ENCODE data around the gene KCNQ1OT1.

The KCNQ1OT1 gene

DNA sequence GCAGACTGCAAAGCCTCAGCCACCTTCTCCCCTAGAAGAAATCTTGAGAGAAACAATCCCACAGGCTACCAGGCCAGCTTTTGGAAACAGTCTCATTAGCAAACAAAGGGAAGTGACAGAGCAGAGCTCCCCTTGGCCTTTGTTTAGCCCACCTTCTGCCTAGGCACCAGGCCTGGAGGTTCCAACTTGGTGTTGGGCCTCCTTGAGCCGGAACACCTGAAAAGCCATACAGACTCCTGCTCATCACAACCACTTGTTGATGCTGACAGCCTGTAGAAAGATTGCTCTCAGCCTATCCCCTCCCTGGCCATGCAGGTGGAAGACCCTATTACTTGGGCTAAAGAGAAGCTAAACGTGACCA lies 26.6 kb downstream of the KCNQ1OT1 start:
- H3K4me3 ChIP-seq (ENCODE audit: low read depth in 1 of 2, low read length in 1 of 2), result no peak overlapping the region
- no peaks in the 10 kb centered on the region for H3K9me3 ChIP-seq
- TF ChIP-seq, protein P1, sequence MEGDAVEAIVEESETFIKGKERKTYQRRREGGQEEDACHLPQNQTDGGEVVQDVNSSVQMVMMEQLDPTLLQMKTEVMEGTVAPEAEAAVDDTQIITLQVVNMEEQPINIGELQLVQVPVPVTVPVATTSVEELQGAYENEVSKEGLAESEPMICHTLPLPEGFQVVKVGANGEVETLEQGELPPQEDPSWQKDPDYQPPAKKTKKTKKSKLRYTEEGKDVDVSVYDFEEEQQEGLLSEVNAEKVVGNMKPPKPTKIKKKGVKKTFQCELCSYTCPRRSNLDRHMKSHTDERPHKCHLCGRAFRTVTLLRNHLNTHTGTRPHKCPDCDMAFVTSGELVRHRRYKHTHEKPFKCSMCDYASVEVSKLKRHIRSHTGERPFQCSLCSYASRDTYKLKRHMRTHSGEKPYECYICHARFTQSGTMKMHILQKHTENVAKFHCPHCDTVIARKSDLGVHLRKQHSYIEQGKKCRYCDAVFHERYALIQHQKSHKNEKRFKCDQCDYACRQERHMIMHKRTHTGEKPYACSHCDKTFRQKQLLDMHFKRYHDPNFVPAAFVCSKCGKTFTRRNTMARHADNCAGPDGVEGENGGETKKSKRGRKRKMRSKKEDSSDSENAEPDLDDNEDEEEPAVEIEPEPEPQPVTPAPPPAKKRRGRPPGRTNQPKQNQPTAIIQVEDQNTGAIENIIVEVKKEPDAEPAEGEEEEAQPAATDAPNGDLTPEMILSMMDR (IDR thresholded peaks at IDR 0.05), result no peak
- peaks cover 3% of the 10 kb centered on the region for H3K36me3 ChIP-seq
- H3K27ac ChIP-seq, result no peak overlapping the region
- H3K27me3 ChIP-seq, result no peaks in the 10 kb centered on the region
- H3K4me1 ChIP-seq (ENCODE audit: control insufficient read depth in 1 of 2, insufficient read depth in 1 of 2, low read depth in 1 of 2, low read length in 1 of 2), result peaks cover 24 to 26% of the 10 kb centered on the region in 2 experiments

DNA sequence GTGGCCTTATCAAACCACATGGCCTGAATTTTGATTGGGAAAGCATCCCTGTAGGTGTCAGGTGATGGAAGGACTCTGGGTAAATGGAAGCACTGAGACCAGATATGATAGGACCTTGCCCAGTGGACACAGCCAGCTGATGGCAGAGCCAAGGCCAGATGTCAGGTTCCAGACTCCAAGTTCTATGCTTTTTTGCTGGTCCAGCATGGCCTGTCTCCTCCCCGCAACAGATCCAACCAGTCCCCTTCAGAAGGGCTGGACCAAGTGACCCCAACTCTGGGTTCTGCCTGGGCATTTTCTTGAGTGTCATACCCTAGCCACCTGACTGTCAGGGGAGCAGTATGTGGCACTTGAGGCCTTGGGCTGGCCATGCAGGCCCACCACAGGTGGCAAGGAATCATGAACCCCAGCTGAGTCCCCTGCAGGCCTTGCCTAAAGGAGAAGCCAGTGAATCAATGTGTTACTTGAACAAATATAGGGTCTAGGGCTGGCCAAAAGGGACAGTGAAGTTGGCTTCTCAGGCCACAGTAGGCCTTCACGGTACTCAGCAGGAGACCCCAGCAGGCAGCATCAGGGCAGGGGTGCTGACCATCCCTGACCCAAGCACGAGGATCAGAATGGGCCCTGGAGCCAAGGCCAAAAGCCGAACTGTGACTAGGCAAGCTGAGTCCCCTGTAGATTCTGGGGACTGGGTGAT lies 27.1 kb downstream of the KCNQ1OT1 start:
- Histone ChIP-seq H3K27ac (no peak overlapping the region), H3K4me1 (ENCODE audit: control insufficient read depth in 1 of 2, insufficient read depth in 1 of 2, low read depth in 1 of 2, low read length in 1 of 2) (peaks cover 21 to 22% of the 10 kb centered on the region in 2 experiments), H3K4me3 (ENCODE audit: low read depth in 1 of 2, low read length in 1 of 2) (no peak overlapping the region), H3K36me3 (peaks cover 3% of the 10 kb centered on the region), H3K27me3 (no peaks in the 10 kb centered on the region), H3K9me3 (no peaks in the 10 kb centered on the region)
- TF ChIP-seq, protein P1 (IDR thresholded peaks at IDR 0.05), result no peak

DNA sequence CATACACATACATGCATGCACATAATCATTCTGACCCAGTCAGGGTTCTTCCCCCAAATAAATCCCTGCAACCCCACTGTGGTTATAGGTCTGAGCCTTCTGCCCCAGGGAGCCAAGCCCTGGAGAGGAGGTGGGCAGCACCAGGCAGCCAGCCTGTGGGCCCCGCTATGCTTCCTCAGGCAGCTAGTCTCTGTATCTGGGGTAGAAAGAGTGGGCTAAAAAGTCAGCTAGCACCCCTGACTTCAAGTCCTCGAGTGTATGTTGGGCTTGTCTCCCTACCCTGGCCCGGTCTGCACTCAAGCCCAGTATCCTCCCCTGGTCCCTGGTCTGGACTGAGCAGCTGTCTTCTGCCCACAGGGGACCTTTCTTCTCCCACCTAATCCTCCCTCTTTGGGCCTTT lies 28.0 kb downstream of the KCNQ1OT1 start:
- Histone ChIP-seq H3K4me3 (ENCODE audit: low read depth in 1 of 2, low read length in 1 of 2) (no peak overlapping the region), H3K36me3 (peaks cover 9% of the 10 kb centered on the region), H3K9me3 (no peaks in the 10 kb centered on the region), H3K27me3 (no peaks in the 10 kb centered on the region), H3K27ac (no peak overlapping the region), H3K4me1 (ENCODE audit: control insufficient read depth in 1 of 2, insufficient read depth in 1 of 2, low read depth in 1 of 2, low read length in 1 of 2) (peaks cover 11 to 12% of the 10 kb centered on the region in 2 experiments)
- TF ChIP-seq, protein P1 (IDR thresholded peaks at IDR 0.05), result no peak

DNA sequence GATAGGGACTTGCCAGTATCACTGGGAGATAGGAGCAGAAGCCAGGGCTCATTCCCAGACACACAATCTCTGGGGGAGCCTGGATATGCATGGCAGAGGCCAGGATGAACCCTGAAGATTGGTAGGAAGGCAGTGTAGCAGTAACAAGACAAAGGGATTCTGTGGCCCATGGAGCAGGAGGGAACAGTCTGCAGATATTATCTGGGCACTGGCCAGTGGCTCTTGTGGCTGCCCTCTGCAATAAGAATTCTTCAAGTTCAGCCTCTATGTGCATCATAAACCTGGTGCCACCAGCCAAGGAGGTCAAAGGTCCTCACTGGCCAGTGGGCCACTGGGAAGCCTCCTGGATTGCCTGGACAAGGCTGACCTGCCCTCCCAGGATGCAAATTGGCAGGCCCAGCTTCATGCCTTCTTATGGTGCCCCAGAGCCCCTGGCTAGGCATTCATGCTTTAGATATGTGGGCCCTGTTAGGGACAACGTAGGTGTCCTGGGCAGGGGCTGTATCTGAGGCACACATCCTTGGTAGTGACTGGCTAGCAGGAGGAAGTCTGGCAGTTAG lies 29.2 kb downstream of the KCNQ1OT1 start:
- Histone ChIP-seq H3K36me3 (peaks cover 16% of the 10 kb centered on the region), H3K27me3 (no peaks in the 10 kb centered on the region), H3K4me3 (ENCODE audit: low read depth in 1 of 2, low read length in 1 of 2) (no peak overlapping the region), H3K9me3 (no peaks in the 10 kb centered on the region), H3K4me1 (ENCODE audit: control insufficient read depth in 1 of 2, insufficient read depth in 1 of 2, low read depth in 1 of 2, low read length in 1 of 2) (peaks cover 0 to under 1% of the 10 kb centered on the region in 2 experiments), H3K27ac (no peak overlapping the region)
- TF ChIP-seq, protein P1 (IDR thresholded peaks at IDR 0.05), result no peak

DNA sequence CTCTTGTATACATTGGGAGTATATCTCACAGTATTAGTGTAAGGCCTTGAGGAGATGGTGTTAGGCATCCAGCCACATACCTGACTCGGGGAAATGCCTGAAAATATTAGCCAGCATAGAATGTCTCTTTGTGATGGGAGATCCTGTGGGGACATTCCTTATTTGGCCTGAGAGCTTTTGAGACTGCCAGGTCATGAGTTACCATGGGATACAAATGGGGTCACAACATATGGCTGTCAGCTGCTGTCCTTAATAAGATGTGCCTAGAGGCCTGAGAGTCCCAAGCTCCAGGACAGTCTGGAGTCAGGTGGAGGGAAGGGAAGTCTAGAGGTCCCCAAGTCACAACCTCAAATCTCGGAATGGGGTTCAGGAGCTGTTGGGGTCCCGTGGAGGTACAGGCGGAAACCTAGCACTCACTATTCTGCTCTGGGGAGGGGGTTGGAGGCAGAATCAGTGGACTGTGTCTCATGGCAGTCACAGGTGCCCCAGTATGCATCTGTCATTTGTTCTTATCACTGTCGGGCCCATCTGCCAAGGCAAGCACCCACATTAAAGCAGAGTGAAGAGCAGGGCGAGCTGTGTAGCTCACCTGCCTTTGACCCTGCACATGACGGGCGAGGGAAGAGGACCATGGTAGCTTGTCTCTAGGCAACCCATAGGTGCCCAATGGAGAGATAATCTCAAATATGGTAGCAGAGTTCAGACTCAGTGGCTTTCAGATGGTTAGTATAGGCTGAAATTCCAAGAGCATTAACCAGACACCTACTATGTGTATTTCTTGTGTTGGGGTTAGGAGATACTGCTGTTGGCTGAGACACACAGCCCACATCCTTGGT lies 29.9 kb downstream of the KCNQ1OT1 start:
- H3K27ac ChIP-seq, result no peak overlapping the region
- H3K36me3 ChIP-seq, result peaks cover 23% of the 10 kb centered on the region
- no peaks in the 10 kb centered on the region for H3K27me3 ChIP-seq
- TF ChIP-seq, protein P1 (IDR thresholded peaks at IDR 0.05), result no peak
- H3K9me3 ChIP-seq, result no peaks in the 10 kb centered on the region
- H3K4me3 ChIP-seq (ENCODE audit: low read depth in 1 of 2, low read length in 1 of 2), result no peak overlapping the region
- no peaks in the 10 kb centered on the region for H3K4me1 ChIP-seq (ENCODE audit: control insufficient read depth in 1 of 2, insufficient read depth in 1 of 2, low read depth in 1 of 2, low read length in 1 of 2)
